Putamen (tissue), 1 donor: Measurements from ENCODE around the gene EMC10.
"Not testable (repeated sequence)": the region's sequence is repeated elsewhere in the genome, so short reads cannot be mapped to it uniquely, and the experiment has no call there.

Source experiments
- DNase-seq: peaks from one replicate; pipeline ENCODE4 v3.0.0-alpha.2; 2016; ENCODE audit warnings: low spot score

The EMC10 gene

GRCh38 chr19:50451223-50451534 is 25.1 kb upstream of the EMC10 start:
- DNase-seq: no peak

GRCh38 chr19:50453243-50453642 is 23.1 kb upstream of the EMC10 start:
- no peak for DNase-seq

GRCh38 chr19:50455992-50456391 is 20.3 kb upstream of the EMC10 start:
- no peak for DNase-seq

- DNase-seq: no peak
These were observed 19.0 kb upstream of the EMC10 start for GRCh38 chr19:50457300-50457699.

GRCh38 chr19:50458396-50459066 is 17.8 kb upstream of the EMC10 start:
- no peak for DNase-seq

- DNase-seq: no peak
These were observed 17.2 kb upstream of the EMC10 start for GRCh38 chr19:50459067-50459456.

- no peak for DNase-seq
These were observed 16.7 kb upstream of the EMC10 start for GRCh38 chr19:50459638-50460037.

- no peak for DNase-seq
These were observed 16.0 kb upstream of the EMC10 start for GRCh38 chr19:50460161-50460765.

GRCh38 chr19:50461066-50461875 is 15.0 kb upstream of the EMC10 start:
- DNase-seq: peak; percentile 15

GRCh38 chr19:50462970-50463369 is 13.3 kb upstream of the EMC10 start:
- no peak for DNase-seq

GRCh38 chr19:50464348-50464747 is 12.0 kb upstream of the EMC10 start:
- no peak for DNase-seq

- no peak for DNase-seq
These were observed 11.3 kb upstream of the EMC10 start for GRCh38 chr19:50465000-50465399.

GRCh38 chr19:50465986-50466705 is 10.2 kb upstream of the EMC10 start:
- DNase-seq: no peak

GRCh38 chr19:50466706-50467039 is 9.6 kb upstream of the EMC10 start:
- DNase-seq: no peak

- no peak for DNase-seq
These were observed 8.7 kb upstream of the EMC10 start for GRCh38 chr19:50467566-50467965.

GRCh38 chr19:50468818-50469217 is 7.5 kb upstream of the EMC10 start:
- no peak for DNase-seq

GRCh38 chr19:50473336-50473735 is 3.0 kb upstream of the EMC10 start:
- not testable (repeated sequence) for DNase-seq

GRCh38 chr19:50475101-50475568 is 1.2 kb upstream of the EMC10 start:
- no peak for DNase-seq

- DNase-seq: no peak
These were observed 527 bp upstream of the EMC10 start for GRCh38 chr19:50475736-50476223.

GRCh38 chr19:50476907-50477238 is 566 bp downstream of the EMC10 start:
- DNase-seq: no peak

GRCh38 chr19:50477751-50478515 is 1.6 kb downstream of the EMC10 start:
- DNase-seq: no peak
